GM19035 (cell line): ENCODE measurements around the gene DPP8.
"Not testable (repeated sequence)": the region's sequence is repeated elsewhere in the genome, so short reads cannot be mapped to it uniquely, and the experiment has no call there.

Experiments
- ATAC-seq: cut with Tn5 transposase; IDR thresholded peaks from one replicate; pipeline ENCODE4 v1.9.1; 2021; ENCODE audit not compliant: unreplicated experiment

DPP8 gene

DNA sequence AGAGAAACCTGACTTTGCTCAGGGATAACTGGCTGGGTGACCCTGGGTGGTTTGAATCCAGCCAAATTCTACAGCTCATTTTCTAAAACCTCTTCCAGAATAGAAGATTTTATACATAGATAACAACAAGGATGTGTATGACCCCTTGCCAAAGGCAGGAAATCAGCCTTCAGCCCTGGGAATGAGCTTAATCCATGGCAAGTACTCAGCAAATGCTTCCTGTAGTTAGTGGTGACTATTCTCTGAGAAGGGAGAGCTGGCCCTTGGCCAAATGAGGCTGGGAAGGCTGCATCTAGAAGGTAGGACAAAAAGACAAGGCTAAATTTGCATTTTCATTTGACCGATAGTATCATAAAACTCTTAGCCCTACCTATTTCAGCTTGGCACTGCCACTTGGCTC, 8.1 kb upstream of the DPP8 start:
- no peak for ATAC-seq

DNA sequence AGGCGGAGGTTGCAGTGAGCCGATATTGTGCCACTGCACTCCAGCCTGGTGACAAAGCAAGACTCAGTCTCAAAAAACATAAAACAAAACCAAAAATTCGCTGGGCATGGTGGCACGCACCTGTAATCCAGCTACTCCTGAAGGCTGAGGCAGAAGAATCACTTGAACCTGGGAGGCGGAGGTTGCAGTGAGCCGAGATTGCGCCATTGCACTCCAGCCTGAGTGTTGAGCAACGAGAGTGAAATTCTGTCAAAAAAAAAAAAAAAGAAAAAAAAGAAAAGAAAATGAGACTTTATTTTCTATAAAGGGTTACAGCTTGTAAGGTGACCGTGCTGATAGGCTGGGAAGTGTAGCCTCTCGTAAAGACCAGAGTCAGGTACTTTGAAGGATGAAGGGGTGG, 6.7 kb upstream of the DPP8 start:
- ATAC-seq: no peak

DNA sequence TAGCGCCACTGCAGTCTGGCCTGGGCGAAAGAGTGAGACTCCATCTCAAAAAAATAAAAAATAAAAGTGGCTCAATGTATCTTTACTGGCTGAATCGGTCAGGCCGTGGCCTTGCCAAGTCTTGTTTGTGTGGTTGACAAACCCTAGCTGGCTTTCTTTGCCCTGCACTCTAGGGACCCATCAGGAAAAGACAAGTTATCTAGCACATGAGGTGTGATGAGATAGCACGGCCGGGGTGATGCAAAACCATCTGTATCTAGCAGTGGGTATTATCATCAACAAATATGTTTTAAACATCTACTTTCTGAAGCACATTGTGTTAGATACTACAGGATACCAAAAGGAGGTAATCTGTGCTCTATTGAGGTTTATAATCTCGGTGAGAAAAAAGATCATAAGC, 3.9 kb upstream of the DPP8 start:
- ATAC-seq: no peak

DNA sequence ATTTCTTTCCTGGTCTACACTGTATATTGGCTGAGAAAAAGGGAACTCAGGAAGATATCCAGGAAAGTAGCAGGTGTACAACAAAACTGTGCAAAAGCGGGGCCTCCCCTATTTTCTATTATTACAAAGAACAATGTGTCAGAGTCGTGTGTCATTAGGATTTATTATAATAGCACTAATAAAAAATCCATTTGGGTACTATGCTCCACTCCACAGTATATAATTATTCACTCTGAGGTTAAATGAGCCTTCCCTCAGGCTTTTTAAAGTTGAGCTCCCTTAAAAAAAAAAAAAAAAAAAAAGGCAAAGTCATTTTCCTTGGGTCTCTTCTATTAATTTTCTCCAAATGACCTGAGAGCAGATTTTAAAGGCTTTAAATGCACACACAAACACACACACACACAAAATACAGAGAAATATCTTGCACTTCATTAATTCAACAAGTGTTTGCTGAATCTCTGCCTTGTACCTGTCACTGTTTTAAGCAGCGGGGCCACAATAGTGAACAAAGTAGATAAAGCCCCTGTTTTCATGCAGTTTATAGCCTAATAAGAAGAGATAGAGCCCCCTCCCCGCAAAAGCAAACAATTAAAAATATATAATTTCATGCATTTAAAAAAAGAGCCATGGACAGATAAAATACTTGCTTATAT, 1.3 kb upstream of the DPP8 start:
- no peak for ATAC-seq

DNA sequence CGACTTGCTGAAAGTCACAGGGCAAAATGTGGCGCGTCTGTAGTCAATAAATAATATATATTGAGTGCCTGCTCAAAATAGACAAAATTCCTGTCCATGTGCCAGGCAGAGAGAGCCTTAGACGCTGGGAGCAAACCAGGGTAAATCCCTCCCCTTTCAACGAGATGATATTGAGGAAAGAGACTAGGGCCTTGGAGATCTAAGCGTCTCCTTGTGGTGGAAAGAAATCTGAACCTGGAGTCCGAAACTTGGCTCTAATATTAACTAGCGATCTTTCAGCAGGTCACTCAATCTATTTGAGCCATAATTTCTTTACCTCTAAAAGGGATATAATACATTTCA, 348 bp upstream of the DPP8 start:
- no peak for ATAC-seq

DNA sequence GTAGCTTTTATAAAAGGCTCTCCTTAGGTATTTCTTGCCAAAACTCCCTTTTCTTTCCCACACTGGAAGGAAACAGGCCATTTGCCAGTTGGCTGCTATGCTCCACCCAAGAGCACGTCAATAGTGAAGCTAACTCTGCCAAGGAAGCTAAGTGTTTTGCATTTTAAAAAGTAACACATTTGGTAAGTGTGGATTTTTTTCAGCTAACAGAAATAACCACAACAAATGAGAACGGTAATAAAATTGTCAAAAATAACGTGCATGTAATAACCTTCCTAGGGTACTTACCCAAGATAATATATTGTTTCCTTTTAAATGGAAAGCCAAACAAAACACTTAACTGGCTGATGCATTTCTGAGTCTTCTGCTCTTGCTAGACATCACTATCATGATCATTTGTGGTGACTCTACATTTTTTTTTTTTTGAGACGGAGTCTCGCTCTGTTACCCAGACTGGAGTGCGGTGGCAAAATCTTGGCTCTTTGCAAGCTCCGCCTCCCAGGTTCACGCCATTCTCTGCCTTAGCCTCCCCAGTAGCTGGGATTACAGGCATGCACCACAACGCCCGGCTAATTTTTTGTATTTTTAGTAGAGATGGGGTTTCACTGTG, 4.6 kb downstream of the DPP8 start:
- ATAC-seq: no peak

DNA sequence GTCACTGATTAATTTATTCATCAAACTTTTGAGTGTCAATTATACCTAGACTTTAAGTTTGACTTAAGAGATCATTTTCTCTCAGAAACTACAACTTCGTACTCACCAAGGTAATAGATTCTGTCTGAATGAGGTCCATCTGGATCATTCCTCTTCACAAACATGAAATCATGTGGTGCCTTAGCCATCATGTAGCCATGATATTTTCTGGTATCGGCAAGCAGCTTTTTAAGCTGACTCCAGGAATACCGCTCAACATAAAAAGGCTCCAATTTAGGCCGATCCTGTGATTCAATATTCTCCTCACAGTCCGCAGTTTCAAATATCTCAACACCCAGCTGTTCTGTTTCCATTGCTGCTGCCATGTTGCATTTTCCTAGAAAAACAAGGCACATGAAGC, 5.3 kb downstream of the DPP8 start:
- no peak for ATAC-seq

DNA sequence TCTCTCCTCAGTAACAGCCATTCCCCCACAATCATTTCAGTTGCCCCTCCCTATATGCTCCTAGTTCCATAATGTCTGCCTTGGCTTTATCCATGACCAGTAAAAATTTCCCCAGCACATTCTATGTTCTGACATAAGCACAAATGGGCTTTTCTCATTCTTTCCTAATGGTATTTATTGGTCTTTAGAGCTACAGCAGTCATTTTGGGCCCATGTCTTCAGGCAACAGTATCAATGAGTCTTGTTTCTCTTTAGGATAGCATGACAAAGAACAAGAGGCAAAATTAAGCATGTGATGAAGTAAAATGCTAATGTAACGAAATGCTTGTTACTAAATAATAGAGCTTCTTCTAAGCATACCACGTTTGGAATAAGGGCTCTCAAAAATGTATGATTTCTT, 8.2 kb downstream of the DPP8 start:
- no peak for ATAC-seq

DNA sequence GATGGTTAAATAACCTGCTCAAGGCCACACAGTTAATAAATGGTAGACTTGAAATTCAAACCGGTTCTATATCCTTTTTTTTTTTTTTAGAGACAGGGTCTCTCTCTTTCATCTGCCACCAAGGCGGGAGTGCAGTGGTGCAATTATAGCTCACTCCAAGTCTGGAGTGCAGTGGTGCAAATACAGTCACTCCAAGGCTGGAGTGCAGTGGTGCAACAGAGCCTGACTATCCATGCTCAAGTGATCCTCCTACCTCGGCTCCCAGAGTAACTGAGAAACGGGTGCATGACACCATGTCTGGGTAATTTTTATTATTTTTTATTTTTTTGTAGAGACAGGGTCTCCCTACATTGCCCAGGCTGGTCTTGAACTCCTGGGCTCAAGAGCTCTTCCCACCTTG, 23.4 kb downstream of the DPP8 start:
- ATAC-seq: no peak

DNA sequence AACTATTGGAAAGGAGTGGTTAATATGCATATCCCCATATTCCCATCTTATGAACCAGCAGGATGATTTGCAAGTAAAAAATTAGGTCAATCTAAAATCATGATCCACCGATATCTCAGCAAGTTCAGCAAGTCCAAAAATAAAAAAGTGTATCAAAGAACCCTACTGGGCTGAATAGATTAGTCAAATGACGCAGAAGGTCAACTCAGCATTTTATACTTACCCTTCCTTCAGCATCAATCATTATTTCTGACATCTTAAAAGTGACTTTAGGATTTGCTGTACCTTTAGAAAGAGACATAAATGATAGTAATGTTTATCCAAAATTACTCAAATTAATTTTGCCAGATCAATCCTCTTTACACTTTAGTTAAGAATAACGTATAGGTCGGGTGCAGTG, 32.6 kb downstream of the DPP8 start:
- no peak for ATAC-seq

DNA sequence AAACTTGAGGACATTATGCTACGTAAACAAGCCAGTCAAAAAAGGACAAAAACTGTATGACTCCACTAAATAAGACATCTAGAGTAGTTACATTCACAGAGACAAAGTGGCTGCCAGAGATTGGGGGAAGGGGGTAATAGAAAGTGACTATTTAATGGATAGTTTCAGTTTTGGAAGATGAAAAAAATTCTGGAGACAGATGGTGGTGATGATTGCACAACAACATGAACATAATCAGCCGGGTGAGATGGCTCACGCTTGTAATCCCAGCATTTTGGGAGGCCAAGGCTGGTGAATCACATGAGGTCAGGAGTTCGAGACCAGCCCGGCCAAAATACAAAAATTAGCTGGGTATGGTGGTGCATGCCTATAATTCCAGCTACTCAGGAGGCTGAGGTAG, 40.6 kb downstream of the DPP8 start:
- no peak for ATAC-seq

DNA sequence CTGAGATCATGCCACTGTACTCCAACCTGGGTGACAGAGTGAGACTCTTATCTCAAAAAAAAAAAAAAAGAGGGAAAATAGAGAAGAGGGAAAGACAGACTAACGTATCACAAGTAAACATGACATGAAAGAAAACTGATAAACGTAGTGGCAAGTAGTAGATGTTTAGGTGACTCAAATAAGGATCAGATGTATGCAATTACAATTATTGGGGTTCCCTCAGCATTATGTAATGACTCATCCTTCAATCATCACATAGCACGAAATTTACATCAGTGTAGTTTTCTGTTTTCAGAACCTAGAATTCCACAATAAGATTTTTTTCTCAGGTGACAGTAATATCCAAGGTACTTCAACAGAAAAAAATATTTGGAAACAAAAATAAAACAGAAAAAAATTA, 46.6 kb downstream of the DPP8 start:
- no peak for ATAC-seq

DNA sequence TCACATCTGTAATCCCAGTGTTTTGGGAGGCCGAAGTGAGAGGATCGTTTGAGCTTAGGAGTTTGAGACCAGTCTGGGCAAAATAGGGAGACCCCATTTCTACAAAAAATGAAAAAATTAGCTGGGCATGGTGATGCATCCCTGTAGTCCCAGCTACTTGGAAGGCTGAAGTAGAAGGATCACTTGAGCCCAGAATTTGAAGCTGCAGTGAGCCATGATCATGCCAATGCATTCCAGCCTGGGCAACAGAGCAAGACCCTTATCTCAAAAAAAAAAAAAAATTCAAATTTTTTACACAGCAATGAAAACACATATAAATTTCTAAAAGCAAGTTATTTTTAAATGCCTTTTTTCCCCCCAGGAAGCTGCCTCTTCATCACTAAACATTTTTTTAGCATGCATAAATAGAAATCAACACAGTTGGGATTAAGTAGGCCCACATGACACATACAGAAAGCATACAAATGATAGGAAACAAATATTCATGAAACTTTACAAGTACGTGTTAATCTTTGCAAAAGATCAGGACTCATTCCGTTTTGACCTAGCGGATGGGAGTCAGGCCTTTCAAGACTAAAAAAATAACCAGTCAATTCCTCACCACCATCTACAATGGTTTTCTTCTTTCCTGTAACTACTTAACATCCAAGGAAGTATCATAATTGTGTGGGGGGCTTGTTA, 49.1 kb downstream of the DPP8 start:
- ATAC-seq: no peak

DNA sequence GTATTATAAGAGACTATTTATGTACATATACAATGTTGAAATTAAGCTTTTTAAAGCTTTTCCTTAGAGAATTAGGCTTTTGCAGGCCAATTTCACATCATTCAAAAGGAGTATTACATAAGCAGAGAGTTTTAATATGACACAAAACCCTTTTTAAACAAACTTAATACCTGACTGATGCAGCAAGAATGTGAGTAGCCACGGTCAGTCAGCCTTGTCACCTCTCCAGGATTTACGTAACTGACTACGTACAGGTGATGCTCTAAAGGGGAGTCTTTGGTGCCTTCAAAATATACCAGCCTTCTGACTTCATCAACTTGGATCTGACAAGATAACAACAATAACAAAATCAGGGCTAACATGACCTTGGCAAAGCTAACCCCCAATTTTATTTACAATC, 50.6 kb downstream of the DPP8 start:
- ATAC-seq: no peak

DNA sequence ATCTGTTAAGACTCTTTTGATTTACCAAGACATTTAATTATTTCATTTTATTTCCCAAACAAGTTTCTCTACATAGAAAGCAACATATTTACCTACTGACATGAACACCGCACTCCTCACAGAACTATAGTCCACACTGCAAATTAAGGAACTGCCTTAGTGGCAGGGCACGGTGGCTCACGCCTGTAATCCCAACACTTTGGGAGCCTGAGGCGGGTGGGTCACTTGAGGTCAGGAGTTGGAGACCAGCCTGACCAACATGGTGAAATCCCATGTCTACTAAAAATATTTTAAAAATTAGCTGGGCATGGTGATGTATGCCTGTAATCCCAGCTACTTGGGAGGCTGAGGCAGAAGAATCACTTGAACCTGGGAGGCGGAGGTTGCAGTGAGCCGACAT, 54.4 kb downstream of the DPP8 start:
- ATAC-seq: not testable (repeated sequence)

DNA sequence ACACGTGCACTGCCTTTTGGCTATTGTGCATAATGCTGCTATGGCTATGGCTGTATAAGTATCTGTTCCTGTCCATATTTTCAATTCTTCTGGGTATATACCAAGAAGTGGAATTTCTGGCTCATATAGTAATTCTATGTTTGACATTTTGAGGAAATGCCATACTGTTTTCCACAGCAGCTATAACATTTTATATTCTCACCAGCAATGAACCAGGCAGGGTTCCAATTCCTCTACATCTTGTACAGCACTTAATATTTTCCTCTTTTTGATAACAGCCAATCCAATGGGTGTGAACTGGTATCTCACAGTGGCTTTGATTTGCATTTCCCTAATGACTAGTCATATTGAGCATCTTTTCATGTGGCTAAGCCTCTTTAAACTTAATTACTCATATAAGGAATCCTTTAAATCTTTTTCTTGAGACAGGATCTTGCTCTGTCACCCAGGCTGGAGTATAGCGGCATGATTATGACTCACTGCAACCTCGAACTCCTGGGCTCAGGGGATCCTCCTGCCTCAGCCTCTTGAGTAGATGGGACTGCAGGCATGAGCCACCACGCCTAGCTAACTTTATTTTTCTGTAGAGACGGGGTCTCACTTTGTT, 56.6 kb downstream of the DPP8 start:
- ATAC-seq: no peak

DNA sequence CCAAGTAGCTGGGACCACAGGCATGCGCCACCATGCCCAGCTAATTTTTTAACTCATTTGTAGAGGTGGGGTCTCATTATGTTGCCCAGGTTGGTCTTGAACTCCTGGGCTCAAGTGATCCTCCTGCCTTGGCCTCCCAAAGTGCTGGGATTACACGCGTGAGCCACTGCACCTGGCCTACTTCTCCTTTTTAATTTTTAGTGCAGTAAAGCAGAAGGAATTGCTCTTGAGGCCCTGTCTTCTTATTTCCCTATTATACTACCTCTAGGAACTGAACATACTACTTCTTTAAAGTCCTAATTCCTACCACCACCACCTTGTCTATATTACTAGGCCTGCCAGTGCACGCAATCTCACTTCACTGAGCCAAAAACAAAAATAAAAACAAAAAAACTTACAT, 62.2 kb downstream of the DPP8 start:
- not testable (repeated sequence) for ATAC-seq

DNA sequence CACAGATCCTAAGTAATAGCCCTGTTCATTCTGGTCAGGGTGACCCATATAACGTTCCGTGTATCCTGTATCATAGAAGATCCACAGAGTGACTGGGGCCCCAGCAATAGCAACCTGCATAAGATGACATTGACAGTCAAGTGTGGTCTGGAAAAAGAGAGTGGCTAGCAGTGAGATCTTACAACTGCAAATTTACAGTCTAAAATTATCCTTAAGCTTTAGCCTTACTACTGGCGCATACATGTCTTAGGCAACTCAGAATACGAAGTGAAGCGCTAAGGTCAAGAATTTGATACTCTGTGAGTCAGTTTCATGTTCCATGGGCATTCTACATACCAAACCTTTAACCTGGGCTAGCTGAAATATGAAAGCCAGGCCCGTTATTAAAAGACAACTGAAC, 65.5 kb downstream of the DPP8 start:
- no peak for ATAC-seq

DNA sequence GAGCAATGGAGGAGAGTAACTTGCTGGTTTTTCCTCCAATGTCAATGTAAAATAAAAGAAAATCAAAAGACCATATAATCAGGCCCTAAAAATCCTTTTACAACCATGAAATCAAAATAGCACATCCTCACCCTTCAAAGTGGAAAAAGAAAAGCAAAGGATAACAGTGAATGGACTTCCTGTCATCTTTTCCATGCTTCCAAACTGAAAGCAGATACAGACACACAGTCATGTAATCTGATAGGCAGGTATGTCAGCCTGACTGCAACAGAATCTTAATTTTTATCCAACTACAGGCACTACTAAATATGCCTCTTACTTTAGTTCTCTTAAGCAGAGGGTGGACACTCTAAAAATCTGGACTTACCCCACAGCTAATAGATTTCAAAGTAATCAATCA, 66.9 kb downstream of the DPP8 start:
- no peak for ATAC-seq

DNA sequence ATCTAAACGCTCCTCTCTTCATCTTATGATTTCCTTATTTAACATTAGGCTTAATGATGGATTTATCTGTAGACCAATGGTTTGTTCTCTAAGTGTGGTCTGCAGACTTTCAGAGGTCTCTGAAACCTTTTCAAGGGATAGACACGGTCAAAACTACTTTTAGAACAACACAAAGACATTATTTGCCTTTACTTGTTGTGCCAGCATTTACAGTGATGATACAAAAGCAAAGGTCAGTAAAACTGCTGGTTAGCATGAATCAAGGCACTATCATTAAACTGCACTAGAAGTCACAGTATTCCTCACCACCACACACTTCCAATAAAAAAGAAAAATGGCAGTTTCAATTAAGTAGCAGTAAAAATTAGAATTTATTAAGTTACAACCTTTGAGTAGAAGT, 70.3 kb downstream of the DPP8 start:
- ATAC-seq: no peak

DNA sequence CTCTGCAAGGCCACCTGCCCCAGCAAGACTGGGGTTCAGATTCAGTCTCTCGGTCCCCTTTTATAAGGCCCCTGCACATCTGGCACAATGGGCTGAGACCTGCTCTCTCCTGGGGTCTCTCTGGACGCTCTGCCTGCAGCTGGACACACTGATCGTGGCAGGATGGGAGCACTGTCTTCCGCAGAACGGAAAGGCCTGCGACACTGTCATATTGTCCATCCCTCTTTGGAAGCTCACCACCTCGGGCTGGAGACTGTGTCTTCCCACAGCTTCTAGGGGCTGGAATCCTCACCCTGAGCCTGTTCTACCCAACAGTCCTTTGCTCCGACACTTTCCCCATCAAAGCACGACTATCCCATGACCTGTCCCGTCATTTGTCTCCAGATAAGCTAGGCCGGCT, 83.3 kb downstream of the DPP8 start:
- no peak for ATAC-seq

DNA sequence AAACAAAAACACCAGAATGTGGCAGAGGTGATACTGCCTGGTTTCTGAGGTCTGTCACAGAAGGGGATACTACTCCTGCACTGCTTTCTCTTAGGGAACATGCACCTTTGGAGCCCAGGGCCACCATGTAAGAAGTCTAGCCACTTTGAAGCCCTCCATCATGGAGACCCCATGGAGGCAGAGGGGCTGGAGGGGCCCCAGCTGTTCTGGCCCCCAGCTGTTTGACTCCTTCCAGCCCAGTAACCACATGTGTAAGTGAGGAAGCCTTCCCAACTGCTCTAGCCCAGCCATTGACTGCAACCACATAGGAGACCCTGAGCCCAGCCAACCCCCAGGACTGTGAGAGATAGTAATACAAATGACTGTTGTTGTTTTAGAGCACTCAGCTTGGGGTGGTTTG, 85.8 kb downstream of the DPP8 start:
- no peak for ATAC-seq
